GM12892 (cell line): Measurements from ENCODE around the gene TBC1D12.

Source experiments
- DNase-seq: peaks from one replicate; pipeline ENCODE4 v3.0.0; 2011; ENCODE audit not compliant: insufficient read length
- FAIRE-seq: peaks from 2 replicates; lab custom pipeline; 2011; peaks lifted over from hg19 to GRCh38; lab: Jason Lieb, UNC
- POLR2A ChIP-seq: IDR thresholded peaks from 2 replicates; pipeline ENCODE4 v1.6.1; 2011; ENCODE audit warnings: low read depth, low read length, control low read depth
- POLR2AphosphoS5 ChIP-seq: IDR thresholded peaks from 2 replicates; pipeline ENCODE4 v1.6.1; 2011; ENCODE audit warnings: low read depth, low read length, control low read depth
- TAF1 ChIP-seq: IDR thresholded peaks from 2 replicates; pipeline ENCODE4 v1.6.1; 2011; ENCODE audit warnings: low read depth, mild to moderate bottlenecking, control low read depth, low read length, borderline replicate concordance

TBC1D12 gene

DNA sequence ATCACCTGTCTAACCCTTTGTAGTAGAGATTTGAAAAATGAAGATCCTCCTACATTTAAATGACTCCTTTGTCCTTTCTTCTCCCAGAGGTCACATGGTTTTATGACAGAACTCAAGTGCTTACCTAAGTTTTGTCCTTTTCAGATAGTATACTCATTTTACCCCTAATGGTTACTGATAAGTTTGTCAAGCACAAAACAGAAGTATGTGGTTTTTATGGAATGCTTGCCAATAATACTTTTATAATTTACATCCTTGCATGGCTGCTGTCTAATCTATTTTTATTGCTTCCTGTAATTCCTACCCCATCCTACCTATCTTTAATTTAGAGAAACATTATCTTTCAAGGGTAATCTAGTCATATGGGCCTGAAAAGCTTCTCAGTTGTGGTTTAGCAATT lies 180.8 kb downstream of the TBC1D12 start:
- no peak for DNase-seq
- TF ChIP-seq TAF1 = no peak
- TF ChIP-seq POLR2AphosphoS5 = no peak
- TF ChIP-seq POLR2A = no peak
- no peak for FAIRE-seq
